Hematopoietic multipotent progenitor cell treated with erythropoietin and hydrocortisone succinate and interleukin-3 and kit ligand, for 4 days (in vitro differentiated cells): ENCODE results near the gene ZNF277.

ENCODE experiments used
- DNase-seq: peaks from one replicate; pipeline ENCODE4 v3.0.0-alpha.2; 2015

The ZNF277 gene

DNA sequence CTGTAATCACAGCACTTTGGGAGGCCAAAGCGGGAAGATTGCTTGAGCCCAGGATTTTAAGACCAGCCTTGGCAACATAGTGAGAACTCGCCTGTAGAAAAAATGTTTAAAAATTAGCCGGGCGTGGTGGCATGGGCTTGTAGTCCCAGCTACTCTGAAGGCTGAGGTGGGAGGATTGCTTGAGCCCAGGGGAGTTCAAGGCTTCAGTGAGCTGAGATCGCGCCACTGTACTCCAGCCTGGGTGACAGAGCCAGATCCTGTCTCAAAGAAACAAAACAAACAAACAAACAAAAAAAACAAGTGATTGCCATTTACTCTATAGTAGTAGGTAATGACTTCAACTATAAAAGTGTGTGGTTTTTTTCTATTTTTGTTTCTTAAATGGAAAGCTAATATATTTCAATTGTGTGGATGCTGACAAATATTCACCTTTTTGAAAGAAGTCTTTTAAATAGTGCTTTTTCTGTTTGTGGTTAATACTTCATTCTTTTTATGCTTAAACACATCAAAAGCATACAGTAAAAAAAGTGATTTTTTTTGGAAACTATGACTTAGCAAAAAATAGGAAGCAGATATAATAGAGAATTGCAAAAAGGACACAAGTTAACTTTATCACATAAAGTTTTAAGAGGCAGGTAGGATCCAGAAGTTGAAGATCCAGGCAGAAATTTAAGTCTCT, 48.4 kb downstream of the ZNF277 start:
- DNase-seq = no peak

DNA sequence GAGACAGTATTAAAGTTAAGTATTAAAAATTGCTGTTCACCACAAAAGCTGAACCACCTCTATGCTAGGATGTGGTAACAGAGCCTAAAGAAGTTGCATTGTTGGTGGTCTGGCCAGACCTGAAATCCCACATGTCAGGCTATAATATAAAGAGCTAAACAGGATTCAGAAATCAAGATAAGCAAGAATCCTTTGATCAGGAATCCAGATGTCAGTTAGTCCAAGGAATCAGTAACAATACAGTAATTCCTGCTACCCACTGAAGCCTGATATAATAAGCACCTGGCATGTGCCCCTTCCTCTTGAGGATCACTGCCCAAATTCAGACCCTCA, 48.9 kb downstream of the ZNF277 start:
- DNase-seq = peak; percentile 8

DNA sequence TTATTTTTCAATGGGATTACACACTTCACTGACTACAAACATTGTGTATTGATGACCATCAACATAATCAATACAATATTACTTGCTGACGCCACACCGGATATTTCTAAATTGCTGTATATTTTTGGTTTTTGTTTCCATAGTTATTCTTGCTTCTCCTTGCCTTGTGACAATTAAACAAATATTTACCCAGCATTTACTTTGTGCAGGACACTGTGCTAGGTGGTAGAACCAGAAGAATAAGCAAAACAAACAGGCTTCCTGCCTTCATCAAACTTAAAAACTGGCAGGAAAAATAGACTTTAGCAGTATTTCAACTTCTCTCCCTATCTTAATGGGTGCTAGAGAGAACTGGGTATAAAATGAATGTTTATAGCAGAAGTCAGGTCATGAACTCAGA, 50.6 kb downstream of the ZNF277 start:
- no peak for DNase-seq

DNA sequence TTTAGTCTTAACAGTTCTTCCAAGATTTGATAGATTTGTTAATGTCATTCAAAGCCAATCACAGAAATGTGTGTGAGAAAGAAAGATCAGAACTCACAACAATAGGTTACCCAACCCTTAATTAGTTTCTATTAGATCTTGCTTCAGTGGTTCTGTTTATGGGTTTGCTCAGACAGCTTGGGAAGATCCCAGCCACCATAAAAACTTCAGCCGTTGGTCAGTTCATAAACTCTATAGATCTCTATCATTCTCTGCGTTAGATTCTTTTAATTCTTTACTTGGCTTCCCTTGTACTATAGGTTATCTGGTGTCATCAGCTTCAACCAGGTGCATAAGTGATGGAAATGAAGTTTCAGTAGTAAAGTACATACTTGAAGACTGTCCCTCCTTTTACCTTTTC, 54.4 kb downstream of the ZNF277 start:
- DNase-seq = no peak

DNA sequence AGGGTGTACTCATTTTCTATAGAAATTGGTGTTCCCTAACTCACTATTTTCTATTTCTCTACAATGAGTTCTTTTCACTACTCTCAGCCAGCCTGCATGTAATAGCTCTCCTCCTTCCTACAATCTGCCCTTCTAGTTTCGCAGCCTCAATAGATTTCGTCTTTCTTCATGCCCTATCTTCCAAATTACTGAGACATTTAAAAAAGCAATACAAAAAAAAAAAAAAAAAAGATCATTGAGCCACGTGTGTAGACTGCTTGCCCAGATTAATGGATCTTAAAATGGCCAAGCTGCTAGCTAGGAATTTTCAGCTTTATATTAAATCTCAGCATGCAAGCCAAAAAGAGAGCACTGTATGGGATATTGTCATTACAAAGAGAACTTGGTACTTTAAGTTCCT, 55.5 kb downstream of the ZNF277 start:
- no peak for DNase-seq

DNA sequence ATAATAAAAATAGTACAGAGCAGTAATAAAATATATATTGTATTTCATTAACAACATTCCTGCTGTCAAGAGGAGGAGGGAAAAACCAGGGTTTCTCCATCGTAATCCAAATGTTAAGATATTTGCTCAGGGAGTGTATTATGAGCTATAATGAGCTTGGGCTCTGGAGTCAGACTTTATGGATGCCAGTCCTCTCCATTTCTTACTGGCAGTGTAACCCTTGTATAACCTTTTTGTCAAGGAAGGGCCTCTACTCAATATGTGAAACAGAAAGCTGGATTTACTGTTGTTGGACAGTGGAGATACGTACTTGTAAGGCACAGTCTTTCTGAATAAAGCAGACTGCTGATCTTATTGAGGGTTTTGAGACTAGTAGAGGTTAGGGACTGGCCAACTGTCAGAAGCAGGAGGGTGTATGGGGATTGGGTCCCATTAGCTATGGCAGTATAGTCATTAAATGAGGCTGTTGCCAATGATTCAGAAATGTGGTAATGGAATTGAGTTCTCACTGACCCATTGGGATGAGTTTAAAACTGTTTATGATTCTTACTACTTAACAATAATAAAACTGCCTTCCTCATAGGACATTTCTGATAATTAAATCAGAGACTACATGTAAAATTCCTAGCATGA, 56.5 kb downstream of the ZNF277 start:
- DNase-seq = no peak

DNA sequence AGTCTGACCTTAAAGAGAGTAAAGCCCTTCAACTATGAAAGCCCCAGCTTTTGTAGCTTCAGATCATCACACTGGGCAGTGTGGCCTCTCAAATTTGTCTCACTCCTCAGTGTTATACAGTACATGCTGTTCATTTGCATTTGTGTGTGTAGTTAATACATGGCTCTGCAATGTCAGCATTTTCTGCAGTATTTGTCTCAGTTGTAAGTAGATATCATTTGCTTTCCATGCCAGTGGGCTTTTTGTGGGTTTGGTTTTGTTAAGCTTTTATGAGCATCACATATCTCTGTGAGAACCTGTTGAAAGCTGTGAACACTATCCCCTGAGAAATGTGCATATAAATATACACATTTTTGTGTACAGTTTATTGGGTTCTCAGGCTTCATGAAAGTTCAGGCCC, 57.0 kb downstream of the ZNF277 start:
- no peak for DNase-seq

DNA sequence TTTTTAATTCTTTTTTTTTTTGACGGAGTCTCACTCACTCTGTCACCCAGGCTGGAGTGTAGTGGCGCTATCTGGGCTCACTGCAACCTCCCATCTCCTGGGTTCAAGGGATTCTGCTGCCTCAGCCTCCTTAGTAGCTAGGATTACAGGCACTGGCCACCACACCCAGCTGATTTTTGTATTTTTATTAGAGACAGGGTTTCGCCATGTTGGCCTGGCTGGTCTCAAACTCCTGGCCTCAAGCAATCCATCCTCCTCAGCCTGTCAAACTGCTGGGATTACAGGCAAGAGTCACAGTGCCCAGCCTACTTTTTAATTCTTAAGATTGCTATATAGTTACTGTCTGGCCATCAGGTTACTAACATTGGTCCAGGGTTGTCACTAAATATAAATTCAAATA, 59.6 kb downstream of the ZNF277 start:
- DNase-seq = peak; percentile 4

DNA sequence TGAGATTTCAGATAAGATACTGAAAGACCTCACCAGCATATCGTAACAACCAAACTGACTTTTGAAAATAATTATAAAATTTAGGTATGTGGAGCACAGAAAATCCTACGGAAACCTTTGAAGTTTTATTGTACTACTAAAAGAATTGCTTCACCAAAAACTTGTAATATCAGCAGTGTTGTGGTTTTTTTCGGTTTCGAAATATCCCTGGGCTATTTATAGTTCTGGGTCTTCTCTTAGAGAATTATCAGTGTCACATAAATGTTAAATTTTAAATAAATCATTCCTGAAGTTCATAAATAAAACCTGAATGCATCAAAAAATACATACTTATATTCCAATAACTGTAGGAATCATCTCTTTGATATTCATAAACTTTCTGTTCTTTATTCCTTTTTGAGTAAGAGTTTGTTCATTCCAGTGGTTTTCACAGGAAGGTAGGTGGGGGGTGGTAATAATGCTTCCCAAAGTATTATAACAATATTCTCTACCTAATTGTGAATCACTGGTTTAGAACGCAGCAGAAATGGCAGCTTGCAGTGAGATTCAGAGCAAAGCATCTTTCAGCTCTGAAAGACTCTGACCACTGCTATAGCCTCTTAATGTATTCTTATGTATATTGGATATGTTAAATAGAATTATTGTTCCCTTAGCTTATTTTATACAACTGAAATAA, 60.2 kb downstream of the ZNF277 start:
- DNase-seq = peak; percentile 51

DNA sequence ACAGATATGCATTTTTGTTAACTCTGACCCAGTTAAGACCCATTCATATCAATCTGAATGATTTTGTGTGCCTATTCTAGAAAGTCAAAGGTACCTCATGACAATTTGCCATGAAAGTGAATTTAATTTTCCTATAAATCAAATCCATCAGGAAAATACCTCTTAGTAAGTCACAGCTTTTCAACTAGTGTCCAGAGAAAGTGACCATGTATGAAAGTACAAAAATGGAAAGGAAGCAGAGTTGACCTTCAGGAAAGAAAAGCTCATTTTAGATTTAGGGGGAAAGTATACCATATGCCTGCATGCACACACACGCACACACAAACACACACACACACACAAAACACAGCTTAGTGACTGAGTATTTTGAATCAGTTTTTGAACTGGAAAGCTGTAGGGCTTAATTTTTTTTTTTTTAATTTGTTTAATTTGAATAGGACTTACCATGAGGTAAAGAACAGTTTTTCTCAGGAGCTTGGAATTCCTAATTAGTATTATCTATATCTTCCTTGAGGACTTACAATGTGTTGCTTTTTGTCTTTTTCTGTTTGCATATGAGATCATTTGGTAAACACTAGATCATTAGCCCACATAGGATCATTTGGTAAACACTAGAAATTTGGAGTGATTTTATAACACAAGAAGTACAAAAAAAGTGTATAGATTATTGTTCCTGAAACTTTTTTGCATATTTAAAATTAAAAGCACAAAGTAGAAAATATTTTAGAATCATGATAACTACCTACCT, 61.6 kb downstream of the ZNF277 start:
- no peak for DNase-seq

DNA sequence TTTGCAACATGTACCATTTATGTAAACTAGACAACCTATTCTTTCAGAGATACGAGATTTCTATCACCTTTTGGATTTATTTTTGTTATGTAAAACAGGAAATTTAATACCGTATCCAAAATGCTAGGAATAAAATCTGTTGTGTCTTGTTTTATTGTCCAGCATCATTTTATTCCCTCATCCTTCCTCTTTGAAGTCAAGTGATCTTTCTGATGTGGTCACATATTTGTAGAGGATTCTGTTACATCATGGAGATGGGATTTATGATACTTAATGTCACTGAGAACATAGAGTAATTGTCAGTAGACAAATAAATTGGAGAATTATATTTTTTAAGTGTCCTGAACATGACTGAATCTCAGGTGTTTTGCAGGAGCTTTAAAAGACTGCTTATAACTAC, 64.7 kb downstream of the ZNF277 start:
- DNase-seq = no peak

DNA sequence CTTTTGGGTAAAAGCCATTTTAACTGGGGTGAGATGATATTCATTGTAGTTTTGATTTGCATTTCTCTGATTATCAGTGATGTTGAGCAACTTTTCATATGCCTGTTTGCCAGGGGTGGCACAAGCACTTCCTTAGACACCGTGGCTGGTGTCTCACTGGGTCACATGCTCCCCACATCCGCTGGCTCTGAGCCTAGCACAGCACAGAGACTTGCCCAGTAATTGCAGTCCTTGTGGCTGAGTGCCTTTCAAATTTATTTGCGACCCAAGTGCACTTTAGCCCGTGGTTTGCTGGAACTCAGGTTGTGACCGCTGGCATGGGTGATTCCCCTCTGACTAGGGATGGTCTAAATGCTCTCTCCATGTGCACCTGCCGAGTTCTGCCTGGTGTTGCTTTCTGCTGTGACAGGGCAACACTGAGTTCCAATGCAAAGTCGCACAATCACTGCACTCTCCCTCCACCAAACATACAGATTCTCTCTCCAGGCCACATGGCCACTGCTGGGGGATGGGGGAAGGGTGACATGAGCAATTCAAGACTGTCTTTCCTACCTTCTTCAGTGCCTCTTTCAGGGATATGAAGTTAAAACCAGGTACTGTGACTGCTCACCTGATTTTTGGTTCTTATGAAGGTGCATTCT, 66.5 kb downstream of the ZNF277 start:
- peak; percentile 57 for DNase-seq

DNA sequence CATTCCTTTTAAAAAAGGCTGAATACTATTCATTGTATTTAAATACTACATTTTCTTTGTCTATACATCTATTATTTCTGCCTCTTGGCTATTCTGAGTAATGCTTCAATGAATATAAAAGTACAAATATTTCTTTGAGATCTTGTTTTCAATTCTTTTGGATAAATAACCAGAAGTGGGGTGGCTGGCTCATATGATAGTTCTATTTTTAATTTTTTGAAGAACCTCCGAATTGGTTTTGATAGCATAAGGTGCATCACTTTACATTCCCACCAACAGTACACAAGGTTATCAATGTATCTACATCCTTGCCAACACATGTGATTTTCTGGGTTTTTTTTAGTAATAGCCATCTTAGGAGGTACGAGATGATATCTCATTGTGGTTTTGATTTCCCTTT, 72.5 kb downstream of the ZNF277 start:
- no peak for DNase-seq

DNA sequence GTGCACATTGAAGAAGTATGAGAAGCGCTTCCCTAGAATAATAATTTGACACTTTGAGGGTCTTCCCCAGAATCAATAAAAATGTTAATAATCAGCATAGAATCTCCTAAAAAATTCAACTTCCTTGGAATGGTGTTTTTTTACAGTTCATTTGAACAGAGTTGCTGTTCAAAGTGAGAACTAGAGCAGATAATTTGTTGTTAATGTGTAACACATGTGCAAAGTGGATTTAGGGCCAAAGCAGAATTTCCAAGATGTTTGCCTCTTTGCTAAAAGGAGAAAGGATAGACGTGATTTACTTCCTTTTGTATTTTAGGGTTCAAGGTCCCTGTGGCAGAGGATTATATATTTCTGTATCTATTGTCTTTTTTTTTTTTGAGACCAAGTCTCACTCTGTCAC, 73.8 kb downstream of the ZNF277 start:
- no peak for DNase-seq

DNA sequence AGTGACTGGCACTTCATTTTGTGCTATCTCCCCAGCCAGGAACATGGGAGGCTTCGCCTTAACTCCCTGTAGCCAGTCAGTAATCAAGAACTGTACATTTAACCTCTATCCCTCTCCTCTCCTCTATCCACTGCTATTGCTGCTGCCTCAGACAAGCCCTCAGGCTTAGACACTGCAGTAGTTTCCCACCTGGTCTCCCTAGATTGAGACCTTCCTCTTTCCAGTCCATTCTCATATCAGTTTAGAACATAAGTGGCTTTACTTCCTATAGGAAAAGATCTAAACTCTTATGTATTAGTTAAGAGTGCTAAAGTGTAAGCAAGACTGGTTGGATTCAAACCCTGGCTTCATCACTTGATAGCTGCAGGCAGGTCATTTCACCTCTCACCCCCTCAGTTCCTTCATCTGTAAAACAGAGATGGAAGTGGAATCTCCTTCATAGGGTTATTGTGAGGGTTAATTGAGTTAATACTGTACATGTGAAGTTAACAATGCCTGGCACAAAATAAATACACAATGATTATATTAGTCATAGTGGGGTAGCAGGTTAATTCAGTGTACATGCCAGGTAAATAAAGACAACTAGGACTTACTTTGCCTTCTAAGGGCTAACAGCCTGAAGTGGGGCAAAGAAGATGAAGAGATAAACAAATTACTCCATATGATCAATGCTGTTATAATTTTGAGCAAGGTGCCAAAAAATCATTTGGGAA, 76.1 kb downstream of the ZNF277 start:
- DNase-seq = peak; percentile 63

DNA sequence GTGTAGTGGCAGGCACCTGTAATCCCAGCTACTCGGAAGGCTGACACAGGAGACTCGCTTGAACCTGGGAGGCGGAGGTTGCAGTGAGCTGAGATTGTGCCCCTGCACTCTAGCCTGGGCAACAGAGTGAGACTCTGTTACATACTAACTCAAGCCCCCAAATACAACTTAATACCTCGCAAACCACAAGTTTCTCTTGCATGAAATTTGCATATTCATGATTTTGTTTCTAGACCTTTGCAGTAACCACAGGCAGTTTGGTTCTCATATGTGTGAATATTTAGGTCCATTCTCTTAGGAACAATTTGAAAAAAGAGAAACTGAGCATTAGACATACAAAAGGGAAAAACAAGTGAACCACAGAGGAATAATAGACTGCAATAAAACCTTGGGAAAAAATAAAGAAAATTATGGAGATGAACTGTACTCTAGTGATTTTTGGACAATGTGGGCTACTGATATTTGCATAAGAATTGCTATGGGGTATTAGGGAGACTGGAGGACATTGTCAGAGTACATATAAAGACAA, 77.0 kb downstream of the ZNF277 start:
- no peak for DNase-seq

DNA sequence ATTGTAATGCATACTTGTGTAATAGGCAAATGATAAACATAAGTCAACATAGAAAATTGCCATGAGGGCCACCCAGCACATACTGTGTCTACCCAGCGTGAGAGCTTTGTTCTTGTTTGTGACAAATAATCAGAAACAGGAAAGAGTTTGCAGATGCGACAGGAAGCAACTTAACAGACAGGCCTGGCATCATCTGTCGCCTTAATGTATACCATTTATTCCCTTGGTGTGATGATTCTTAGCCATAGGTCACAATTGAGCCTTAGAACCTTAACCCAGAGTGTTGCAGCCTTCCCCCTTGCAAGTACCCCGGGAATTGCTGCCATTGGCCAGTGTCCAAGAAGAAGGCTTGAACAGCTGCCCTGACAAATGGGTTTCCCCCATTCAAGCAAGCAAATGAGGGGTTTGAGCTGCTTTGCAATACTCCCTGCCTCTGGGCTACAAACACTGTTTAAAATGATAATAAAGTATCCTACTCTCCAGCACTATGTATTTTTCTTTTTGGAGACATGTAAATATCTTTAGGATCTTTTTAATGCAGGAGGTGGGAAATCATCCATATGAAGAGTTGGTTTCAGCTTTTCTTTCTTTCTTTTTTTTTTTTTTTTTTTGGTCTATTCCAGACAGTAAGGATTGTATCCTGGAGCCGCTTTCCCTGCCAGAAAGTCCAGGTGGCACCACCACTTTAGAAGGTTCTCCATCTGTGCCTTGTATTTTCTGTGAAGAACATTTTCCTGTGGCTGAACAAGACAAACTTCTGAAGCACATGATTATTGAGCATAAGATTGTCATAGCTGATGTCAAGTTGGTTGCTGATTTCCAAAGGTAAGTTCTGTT, 80.0 kb downstream of the ZNF277 start:
- no peak for DNase-seq

DNA sequence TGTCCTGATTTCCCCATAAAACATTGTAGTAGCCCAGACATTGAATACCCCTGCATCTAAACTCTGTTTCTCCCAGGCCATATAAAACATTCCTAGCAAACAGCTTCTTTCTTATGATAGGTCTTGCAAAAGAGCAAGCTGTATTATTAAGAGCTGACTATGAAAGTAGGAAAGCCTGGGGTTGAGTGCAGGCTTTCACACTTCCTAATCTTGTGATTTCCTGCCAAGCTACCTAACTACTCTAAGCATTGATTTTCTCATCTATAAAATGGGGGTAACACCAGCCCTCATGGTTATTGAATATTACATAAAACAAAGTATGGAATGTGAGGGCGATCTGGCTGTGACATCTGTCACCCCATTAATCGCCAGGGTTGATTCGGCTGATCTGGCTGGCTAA, 81.8 kb downstream of the ZNF277 start:
- no peak for DNase-seq

DNA sequence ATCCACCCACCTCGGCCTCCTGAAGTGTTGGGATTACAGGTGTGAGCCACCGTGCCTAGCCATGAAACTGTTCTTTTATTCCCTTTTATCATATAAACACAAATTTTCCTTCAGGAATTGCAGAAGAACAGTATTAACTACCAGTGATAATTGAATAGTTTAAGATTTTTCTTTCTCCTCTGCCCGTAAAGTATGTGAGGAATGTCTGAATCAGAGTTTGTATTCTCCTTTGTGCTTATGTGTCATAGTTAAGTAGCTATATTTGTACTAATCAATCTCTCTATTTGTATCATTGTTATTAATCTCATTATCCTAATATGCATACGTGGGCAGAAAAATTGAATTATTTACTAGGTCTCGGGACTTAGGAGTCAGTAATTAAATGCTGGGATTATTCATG, 83.6 kb downstream of the ZNF277 start:
- DNase-seq = no peak

DNA sequence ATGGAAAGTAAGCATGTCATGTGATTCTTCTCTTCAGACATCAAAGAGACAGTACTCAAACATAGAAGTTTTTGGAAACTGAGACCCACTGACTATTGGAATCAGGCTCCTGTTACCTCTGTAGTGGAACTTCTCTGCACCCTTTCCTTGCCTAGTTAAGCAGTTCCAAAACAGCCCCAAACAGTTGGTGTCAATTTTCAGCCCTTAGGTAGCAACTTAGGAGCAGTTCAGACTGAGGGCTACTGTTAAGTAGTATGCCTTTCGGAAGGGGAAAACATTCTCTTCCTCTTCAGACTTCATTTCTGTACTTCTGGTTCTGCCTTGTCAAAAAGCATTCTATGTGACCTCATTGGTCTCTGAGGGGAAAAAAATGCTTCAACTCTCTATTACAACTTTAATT, 85.7 kb downstream of the ZNF277 start:
- no peak for DNase-seq

DNA sequence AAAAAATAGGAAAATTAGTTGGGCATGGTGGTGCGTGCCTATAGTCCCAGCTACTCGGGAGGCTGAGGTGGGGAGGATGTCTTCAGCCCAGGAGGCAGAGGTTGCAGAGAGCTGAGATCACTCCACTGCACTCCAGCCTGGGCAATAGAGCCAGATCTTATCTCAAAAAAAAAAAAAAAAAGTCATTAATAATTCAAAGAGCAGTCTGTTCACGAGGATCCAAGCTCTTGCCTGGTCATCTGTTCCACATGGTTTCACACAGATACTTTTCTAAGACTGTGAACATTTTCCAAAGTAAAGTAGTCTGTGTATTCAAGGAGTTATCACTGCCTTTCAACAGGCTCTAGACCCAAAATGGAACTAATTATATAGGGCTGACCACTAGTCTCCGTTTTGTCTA, 86.9 kb downstream of the ZNF277 start:
- DNase-seq = no peak

DNA sequence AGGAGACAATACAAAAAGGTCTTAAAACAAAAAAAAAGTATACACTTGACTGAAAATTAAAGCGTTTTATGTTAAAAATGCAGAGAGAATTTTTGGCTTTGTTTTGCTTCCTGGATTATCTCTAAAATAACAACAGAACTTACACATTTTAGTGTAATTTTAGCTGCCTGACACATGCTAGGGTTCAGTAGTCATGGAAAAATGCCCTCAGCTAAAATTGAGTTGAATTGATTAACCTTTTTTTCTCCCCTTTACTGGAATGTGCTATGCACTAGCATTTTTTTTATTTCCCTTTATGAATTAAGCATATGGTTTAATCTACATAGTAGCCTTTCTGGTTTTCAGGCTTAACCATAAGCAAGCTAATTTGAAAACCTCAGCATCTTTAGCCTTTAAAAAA, 89.9 kb downstream of the ZNF277 start:
- no peak for DNase-seq
